IMR-90 (cell line): ENCODE measurements around the gene ACTR2. TPM values are rescaled to one million over a fixed set of nuclear protein-coding genes. Genes with fewer than 3 reads are reported as not detected.
"Not testable (repeated sequence)": the region's sequence is repeated elsewhere in the genome, so short reads cannot be mapped to it uniquely, and the experiment has no call there.

Source experiments
- ATAC-seq: fragments of 200-7000 bp; cut with Tn5 transposase; 2 replicates; pipeline ENCODE4 v1.9.1; 2020; ENCODE audit warnings: low read depth, mild to moderate bottlenecking, moderate library complexity
- BruUV-seq: library from RNA; stranded (reverse); fragments of 400-500 nt; replicated peaks from 2 replicates; lab custom pipeline; 2021; lab: Mats Ljungman, UMichigan
- CTCF ChIA-PET: fragments of 300-600 bp; formaldehyde crosslinking; extraction: SDS; loops from one replicate; lab custom pipeline; 2021; ENCODE audit warnings: antibody characterized with exemption; lab: Yijun Ruan, JAX
- POLR2A ChIA-PET: fragments of 300-600 bp; sonication (Branson Sonifier 250); formaldehyde crosslinking; loops from one replicate; lab custom pipeline; 2022; ENCODE audit warnings: antibody characterized with exemption; ENCODE audit not compliant: unreplicated experiment; lab: Charles Lee
- DNase-seq: peaks from one replicate; pipeline ENCODE4 v3.0.0; 2013
- H2AFZ ChIP-seq: replicated peaks from 2 replicates; pipeline ENCODE3; 2013; ENCODE audit warnings: low read length, mild to moderate bottlenecking; ENCODE audit not compliant: poor library complexity
- H2AK5ac ChIP-seq: 2 replicates; pipeline ENCODE4 v1.6.1; 2013; ENCODE audit warnings: low read depth, low read length, inconsistent platforms
- H2AK9ac ChIP-seq: replicated peaks from 2 replicates; pipeline ENCODE3; 2013; ENCODE audit warnings: mild to moderate bottlenecking, low read depth, low read length, moderate library complexity; ENCODE audit not compliant: poor library complexity
- H2BK120ac ChIP-seq: 2 replicates; pipeline ENCODE4 v1.6.1; 2013; ENCODE audit warnings: low read depth, low read length, inconsistent platforms
- H2BK15ac ChIP-seq: 3 replicates; pipeline ENCODE4 v1.6.1; 2013; ENCODE audit warnings: low read depth, low read length, inconsistent platforms
- H2BK20ac ChIP-seq: 2 replicates; pipeline ENCODE4 v1.6.1; 2013; ENCODE audit warnings: low read depth, mild to moderate bottlenecking, inconsistent platforms, low read length, moderate library complexity
- H2BK5ac ChIP-seq: 2 replicates; pipeline ENCODE4 v1.6.1; 2013; ENCODE audit warnings: mild to moderate bottlenecking, low read depth, low read length, inconsistent platforms; ENCODE audit not compliant: poor library complexity, severe bottlenecking
- H3K14ac ChIP-seq: replicated peaks from 2 replicates; pipeline ENCODE4 v1.6.1; 2013; ENCODE audit warnings: low read depth, low read length, inconsistent platforms
- H3K18ac ChIP-seq: 2 replicates; pipeline ENCODE4 v1.6.1; 2013; ENCODE audit warnings: low read depth, low read length, control low read depth
- H3K23ac ChIP-seq: 2 replicates; pipeline ENCODE4 v1.6.1; 2013; ENCODE audit warnings: low read depth, low read length, inconsistent platforms
- H3K27ac ChIP-seq: 2 replicates; pipeline ENCODE4 v1.5.1; 2013; ENCODE audit warnings: mild to moderate bottlenecking, control low read depth, low read length; ENCODE audit not compliant: insufficient read depth
- H3K27me3 ChIP-seq: 2 replicates; pipeline ENCODE4 v1.6.1; 2013; ENCODE audit warnings: low read length; ENCODE audit not compliant: control insufficient read depth, insufficient read depth
- H3K36me3 ChIP-seq: 2 replicates; pipeline ENCODE4 v1.6.1; 2013; ENCODE audit warnings: low read length, mixed read lengths; ENCODE audit not compliant: control insufficient read depth, insufficient read depth
- H3K4ac ChIP-seq: 2 replicates; pipeline ENCODE4 v1.6.1; 2013; ENCODE audit warnings: low read depth, low read length, inconsistent platforms
- H3K4me1 ChIP-seq: 2 replicates; pipeline ENCODE4 v1.6.1; 2013; ENCODE audit warnings: low read length, mixed read lengths; ENCODE audit not compliant: control insufficient read depth, insufficient read depth
- H3K4me2 ChIP-seq: 2 replicates; pipeline ENCODE4 v1.6.1; 2013; ENCODE audit warnings: low read depth, mild to moderate bottlenecking, control low read depth, low read length, moderate library complexity
- H3K4me3 ChIP-seq: 2 replicates; pipeline ENCODE4 v1.5.1; 2013; ENCODE audit warnings: low read depth, mild to moderate bottlenecking, control low read depth, low read length, moderate library complexity; ENCODE audit not compliant: insufficient read depth
- H3K56ac ChIP-seq: 2 replicates; pipeline ENCODE4 v1.6.1; 2013; ENCODE audit warnings: low read length, inconsistent platforms; ENCODE audit not compliant: insufficient read depth; ENCODE audit errors: extremely low read depth
- H3K79me1 ChIP-seq, 2 experiments: 2 replicates each; pipeline ENCODE4 v1.6.1; 2013; ENCODE audit warnings: low read length in 2 of 2, inconsistent platforms in 1 of 2, low read depth in 1 of 2
- H3K9ac ChIP-seq: 2 replicates; pipeline ENCODE4 v1.6.1; 2013; ENCODE audit warnings: low read depth, low read length, control low read depth
- H3K9me1 ChIP-seq: 2 replicates; pipeline ENCODE4 v1.6.1; 2013; ENCODE audit warnings: low read length, inconsistent platforms; ENCODE audit not compliant: insufficient read depth
- H3K9me3 ChIP-seq: 2 replicates; pipeline ENCODE4 v1.6.1; 2013; ENCODE audit warnings: low read length; ENCODE audit not compliant: control insufficient read depth, insufficient read depth
- H4K20me1 ChIP-seq: 2 replicates; pipeline ENCODE4 v1.6.1; 2013; ENCODE audit warnings: low read length, inconsistent platforms; ENCODE audit not compliant: insufficient read depth
- H4K5ac ChIP-seq: 2 replicates; pipeline ENCODE4 v1.6.1; 2013; ENCODE audit warnings: mild to moderate bottlenecking, low read depth, low read length, control low read depth
- H4K8ac ChIP-seq, 2 experiments: 2 replicates each; pipeline ENCODE4 v1.6.1; 2013; ENCODE audit warnings: low read depth in 2 of 2, low read length in 2 of 2, control low read depth in 1 of 2, inconsistent platforms in 1 of 2
- H4K91ac ChIP-seq: 2 replicates; pipeline ENCODE4 v1.6.1; 2013; ENCODE audit warnings: low read depth, low read length, inconsistent platforms; ENCODE audit not compliant: insufficient read depth
- WGBS, 2 experiments: methylation state at CpG; one replicate each; pipeline versions ENCODE4 v1.1.5 to v1.1.7; 2013; ENCODE audit warnings: missing lambda C conversion rate in 2 of 2; ENCODE audit not compliant: insufficient read length in 1 of 2; ENCODE audit errors: extremely low coverage in 2 of 2; 5-methylcytosine and 5-hydroxymethylcytosine counted together
- dilution Hi-C: fragments of 300-500 bp; cut with HindIII; formaldehyde crosslinking; loops from one replicate; pipeline ENCODE4 v1.14.3; 2018; ENCODE audit warnings: low sequenced_read_pairs; ENCODE audit not compliant: unreplicated experiment
- in situ Hi-C: fragments of 300-500 bp; cut with MboI; formaldehyde crosslinking; loops from 3 replicates; pipeline ENCODE4 v1.14.3; 2019; ENCODE audit warnings: low sequenced_read_pairs, inconsistent platforms, mixed read lengths
- intact Hi-C: fragments of 100-400 bp; cut with micrococcal nuclease; formaldehyde crosslinking; loops from 2 replicates; pipeline ENCODE4 v1.10.0; 2022
- polyA plus RNA-seq, 3 experiments: library from polyadenylated mRNA; depleted of rRNA; stranded (reverse); fragments of >200 nt; gene quantifications; 2 replicates each; pipeline ENCODE4 v1.2.3, GENCODE V29; 2012; ENCODE audit warnings: low replicate concordance in 1 of 3
- total RNA-seq: library from RNA; depleted of rRNA; stranded (reverse); fragments of >200 nt; gene quantifications from 2 replicates; pipeline ENCODE4 v1.2.3, GENCODE V29; 2012

The ACTR2 gene
- total and polyA plus RNA-seq, 2 of the 4 experiments (the other 2 are of a cell fraction), result 141 to 205 TPM

DNA sequence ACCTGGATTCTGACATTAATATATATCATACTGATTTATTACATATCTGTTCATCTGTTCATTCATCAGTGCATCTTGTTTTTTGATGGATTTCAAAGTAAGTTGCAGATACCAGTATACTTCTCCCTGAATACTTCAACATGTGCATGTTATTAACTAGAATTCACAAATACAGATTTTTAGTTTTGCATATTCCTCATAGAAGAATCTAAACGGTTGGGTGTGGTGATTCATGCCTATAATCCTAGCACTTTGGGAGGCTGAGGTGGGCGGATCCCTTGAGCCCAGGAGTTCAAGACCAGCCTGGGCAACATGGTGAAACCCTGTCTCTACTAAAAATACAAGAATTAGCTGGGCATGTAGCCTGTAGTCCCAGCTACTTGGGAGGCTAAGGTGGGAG, 16.8 kb downstream of the ACTR2 start:
- H2BK15ac ChIP-seq, POLR2A ChIA-PET, BruUV-seq, H3K4ac ChIP-seq, H3K9ac ChIP-seq, H3K18ac ChIP-seq, H4K91ac ChIP-seq, H4K5ac ChIP-seq, H2AFZ ChIP-seq, H2AK9ac ChIP-seq, H3K27me3 ChIP-seq, H3K4me3 ChIP-seq, ATAC-seq, H3K27ac ChIP-seq, H4K8ac ChIP-seq, H2BK5ac ChIP-seq, H2BK20ac ChIP-seq, H3K14ac ChIP-seq, in situ Hi-C loops, DNase-seq, H3K9me3 ChIP-seq, H3K4me1 ChIP-seq, H3K56ac ChIP-seq, CTCF ChIA-PET, H2AK5ac ChIP-seq, H3K9me1 ChIP-seq, H2BK120ac ChIP-seq, intact Hi-C loops, H3K23ac ChIP-seq, dilution Hi-C loops, H3K4me2 ChIP-seq: not testable (repeated sequence)
- WGBS, 2 experiments, result no CpG with 5 or more reads among the region's 2 CpGs
- Histone ChIP-seq H3K36me3 (peaks cover 25% of the 10 kb centered on the region), H4K20me1 (peaks cover 45% of the 10 kb centered on the region), H3K79me1 (peaks cover 16 to 48% of the 10 kb centered on the region in 2 experiments)
